Right renal cortex interstitium (tissue), 3 donors: ENCODE measurements around the gene SPDYE1. TPM values are rescaled to one million over a fixed set of nuclear protein-coding genes. Genes with fewer than 3 reads are reported as not detected.
A peak's percentile ranks its signal among the peaks of the same experiment; 100 is the strongest.
"Not testable (repeated sequence)": the region's sequence is repeated elsewhere in the genome, so short reads cannot be mapped to it uniquely, and the experiment has no call there.

Experiments used
- DNase-seq, 3 donors: peaks; one replicate each; pipeline ENCODE4 v3.0.0-alpha.2; 2013; ENCODE audit warnings: low read depth in 3 of 3, low spot score in 2 of 3
- polyA plus RNA-seq, 3 donors: library from polyadenylated mRNA; unstranded; fragments of 120-200 nt; gene quantifications; one replicate each; pipeline ENCODE4 v1.2.1, GENCODE V29; 2013; ENCODE audit not compliant: insufficient read length in 3 of 3

Gene SPDYE1, protein sequence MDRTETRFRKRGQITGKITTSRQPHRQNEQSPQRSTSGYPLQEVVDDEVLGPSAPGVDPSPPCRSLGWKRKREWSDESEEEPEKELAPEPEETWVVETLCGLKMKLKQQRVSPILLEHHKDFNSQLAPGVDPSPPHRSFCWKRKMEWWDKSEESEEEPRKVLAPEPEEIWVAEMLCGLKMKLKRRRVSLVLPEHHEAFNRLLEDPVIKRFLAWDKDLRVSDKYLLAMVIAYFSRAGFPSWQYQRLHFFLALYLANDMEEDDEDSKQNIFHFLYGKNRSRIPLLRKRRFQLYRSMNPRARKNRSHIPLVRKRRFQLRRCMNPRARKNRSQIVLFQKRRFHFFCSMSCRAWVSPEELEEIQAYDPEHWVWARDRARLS
- under 1 TPM; 0.27 to 0.62 (median 0.39) TPM for polyA plus RNA-seq

DNA sequence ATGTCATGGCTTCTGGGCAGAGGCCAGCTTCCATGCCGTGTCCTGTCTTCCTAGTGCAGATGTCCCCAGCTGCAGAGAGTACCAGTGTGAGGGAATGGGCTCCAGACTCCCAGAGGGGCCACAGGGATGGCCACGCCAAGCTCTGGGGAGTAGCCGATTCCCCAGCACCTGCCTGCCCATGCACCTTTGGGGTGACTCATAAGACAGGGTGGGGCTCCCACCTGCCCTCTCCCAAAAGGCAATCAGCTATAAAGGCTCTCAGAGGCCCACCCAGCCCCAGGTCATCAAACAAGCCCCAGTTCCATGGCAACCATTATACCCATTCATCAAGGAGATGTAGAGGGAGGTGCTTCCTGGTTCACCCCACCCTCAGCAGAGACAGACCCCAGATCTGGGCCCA, at the start of gene SPDYE1:
TSS of gene SPDYE1 (plus strand) at position 366 of the 400 bp plus-strand sequence. CDS start 2,053 bp downstream, outside the sequence.
- not testable (repeated sequence) for DNase-seq

DNA sequence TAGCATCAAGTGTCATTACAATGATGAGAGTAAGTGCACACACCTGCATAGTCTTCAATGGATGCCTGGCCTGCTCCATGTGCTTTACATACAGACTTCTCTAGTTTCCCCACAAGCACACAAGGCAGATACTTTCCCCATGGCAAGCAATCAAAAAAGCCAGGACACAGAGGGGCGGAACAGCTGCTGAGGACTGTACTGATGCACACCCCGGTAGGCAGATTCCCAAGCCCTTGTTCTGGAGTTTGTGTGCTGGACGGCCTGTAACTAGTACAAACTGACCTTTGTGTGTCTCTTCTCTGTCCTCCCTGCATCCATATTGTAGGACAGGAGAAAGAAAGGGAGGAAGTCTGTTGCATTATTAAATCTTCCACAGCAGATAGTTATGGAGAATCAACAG, 45.7 kb upstream of the SPDYE1 start:
- no peak for DNase-seq

DNA sequence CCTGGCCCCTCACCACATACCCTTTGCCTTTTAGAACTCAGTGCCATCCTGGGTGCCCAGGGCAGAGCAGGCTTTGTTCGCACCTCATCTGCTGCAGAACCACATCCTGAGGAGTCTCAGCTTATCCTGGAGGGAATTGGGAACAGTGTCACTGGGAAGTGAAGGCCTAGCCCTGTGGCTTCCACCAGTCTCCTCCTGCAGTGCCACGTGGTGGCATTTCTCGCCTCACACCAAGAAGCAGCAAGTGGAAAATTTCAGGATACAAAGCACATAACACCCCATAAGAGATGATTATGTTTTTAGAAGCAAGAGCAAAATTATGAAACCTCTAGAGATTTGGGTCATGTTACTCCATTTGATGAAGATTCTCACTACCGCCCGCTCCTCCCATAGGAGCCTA, 44.6 kb upstream of the SPDYE1 start:
- DNase-seq = no peak

DNA sequence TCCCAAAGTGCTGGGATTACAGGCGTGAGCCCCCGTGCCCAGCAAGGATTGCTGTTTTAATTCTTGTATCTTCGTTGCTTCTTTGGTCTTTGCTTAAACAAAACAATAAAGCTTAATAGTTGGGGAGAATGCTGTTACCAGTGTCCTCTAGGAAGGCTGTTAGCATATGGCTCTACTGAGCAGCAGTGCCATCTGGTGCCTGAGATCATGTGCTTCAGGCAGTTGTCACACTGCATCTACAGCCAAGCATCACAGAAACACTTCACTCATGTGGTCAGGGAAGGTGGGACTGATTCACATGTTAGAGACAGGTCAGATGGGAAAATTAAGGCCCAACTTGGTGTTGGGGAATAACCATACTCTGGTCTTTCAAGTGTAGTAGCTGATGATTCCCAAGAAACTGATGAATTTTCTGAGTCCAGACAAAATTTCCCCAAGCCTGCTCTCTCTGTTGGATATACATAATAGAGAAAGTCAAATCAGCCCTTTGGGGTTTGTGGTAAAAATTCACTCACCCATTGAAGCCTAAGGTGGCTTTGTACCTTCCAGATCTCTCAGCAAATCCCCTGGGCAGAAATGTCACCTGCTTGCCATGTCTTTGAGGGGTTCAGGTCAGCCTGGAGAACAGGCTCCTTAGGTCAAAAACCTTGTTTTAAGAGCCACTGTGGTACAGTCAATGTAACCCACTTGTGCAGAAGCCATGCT, 43.0 kb upstream of the SPDYE1 start:
- peak in 1 of 3 donors; percentile 10 for DNase-seq

DNA sequence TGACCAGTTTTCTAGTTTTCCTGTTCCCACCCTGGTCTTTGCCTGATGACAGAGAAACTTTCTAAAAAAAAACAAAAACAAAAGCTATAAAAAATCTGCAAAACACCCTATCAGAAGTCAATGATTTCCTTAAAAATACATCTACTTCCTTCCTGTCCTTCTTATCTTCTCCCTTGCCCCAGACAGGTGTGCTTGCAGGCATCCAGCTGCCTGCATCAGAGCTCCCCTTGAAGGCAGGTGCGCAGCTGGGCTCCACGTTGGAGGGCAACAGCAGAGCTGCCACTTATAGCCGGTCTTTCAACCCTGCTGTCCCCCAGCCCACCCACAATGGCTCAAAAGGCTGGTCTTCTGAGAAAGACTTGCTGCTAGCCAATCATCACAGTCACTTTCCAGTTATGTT, 41.7 kb upstream of the SPDYE1 start:
- no peak for DNase-seq

DNA sequence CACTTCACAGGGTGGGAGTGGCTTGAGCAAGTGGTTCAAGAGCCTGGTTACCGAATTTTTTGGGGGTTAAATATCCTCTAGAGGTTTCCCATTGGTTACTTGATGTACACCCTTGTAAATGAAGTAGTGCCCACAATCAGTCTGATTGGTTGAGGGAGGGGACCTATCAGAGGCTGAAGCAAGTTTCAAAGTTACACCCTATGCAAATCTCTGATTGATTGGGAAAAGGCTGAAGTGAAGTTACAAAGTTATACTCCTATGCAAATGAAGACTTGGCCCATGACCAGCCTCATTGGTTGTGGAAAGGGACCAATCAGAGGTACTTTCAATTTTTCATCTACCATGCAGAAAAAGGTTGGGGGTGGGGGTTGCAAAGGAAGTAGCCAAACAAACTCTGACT, 36.8 kb upstream of the SPDYE1 start:
- no peak for DNase-seq

DNA sequence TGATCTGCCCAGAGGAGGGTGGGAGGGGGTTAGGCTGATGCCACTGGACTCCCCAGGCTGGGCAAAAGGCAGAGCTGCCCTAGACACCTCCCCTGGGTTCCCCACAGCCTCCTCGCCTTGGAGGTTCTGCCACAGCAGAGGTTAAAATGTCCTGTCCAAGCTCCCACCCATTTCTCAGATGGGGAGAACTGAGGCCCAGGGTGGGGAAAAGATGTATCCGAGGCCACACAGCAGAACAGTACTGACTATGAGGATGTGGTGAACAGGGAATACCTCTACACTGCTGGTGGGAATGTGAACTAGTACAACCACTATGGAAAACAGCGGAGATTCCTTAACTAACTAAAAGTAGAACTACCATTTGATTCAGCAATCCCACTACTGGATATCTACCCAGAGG, 31.3 kb upstream of the SPDYE1 start:
- not testable (repeated sequence) for DNase-seq

DNA sequence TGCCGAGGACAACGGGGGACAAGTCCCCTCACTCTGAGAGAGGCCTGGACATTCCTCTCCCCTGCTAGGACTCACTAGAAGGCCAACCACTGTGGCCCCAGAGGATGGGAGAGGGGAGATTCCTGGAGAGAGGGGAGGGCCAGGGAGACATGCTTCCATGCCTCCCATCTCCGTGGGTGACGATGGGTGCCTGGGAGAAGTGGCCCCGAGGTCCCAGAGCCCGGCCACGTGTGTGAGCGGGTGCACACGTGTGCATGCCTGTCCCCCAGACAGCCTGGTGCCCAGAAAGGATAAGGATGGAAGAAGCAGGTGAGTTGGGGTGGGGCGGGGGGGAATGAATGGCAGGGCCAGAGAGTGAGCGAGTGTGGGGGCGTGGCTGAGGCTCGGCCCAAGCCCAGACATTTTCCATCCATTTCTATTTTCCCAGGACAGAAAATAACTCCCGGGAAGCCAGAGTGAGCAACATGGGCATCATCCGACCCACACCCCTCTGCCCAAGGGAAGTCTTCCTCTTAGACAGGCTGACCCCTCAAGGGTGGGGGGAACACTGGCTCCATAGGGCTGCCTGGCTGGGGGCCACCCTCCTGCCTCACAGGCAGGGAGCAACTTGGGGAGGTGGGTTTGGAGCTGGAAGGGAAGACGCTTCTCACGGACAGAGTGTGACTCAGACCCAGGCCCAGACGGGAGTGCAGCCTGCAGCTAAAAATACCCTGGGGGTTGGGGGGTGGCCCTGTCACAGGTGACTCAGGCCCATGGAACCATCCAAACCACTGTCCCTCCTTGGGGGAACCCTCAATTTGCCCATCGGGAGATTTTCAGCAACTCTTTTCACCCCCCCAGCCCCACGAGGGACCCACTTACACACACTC, 29.3 kb upstream of the SPDYE1 start:
- DNase-seq = not testable (repeated sequence)

DNA sequence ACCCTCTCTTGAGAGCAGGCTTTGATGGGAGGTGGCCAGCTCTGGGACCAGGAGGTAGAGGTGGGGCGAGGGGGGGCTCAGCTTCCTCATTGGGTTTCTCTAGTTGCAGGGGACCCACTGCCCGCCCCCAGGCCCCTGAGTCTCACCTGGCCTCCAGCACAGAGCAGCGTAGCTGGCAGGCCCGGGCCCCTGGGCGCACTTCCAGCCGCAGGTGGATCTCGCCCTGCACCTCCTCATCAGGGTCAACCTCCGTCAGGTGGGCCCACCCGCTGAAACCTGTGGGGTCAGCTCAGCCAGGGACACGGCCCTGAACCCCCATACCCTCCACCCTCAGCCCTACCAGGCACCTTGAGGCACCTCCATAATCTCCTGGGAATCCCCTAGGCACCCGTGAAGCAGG, 28.1 kb upstream of the SPDYE1 start:
- not testable (repeated sequence) for DNase-seq

DNA sequence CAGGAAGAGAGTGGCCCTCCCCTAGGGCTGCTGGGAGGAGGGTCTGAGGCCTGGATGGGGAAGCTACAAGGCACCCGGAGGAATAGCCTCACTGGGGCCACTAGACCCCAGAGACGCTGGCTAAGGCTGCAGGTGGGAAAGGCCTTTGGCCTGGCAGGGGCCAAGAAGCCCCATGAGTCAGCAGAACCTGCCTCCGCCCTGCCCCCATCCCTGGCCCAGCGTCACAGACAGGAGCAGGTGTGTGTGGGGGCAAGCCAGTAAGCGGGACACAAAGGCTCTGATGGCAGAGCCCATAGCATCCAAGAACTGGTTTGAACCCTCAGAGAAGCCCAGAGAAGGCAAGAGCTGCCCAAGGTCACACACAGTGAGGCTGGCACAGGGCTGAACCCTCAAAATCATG, 27.0 kb upstream of the SPDYE1 start:
- DNase-seq = not testable (repeated sequence)

DNA sequence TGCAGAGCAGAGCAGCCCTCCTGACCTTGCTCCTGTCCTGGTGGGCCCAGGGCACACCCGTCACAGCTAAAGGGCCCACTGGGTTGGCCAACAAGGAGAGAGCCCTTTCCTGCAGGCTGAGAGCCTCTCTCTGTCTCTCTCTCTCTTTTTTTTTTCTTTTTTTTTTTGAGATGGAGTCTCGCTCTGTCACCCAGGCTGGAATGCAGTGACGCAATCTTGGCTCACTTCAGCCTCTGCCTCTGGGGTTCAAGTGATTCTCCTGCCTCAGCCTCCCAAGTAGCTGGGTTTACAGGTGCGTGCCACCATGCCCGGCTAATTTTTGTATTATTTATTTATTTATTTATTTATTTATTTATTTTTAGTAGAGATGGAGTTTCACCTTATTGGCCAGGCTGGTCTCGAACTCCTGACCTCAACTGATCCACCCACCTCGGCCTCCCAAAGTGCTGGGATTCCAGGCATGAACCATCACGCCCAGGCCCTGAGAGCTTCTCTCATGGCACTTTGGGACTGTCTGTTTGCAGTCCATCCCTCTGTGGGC, 23.6 kb upstream of the SPDYE1 start:
- not testable (repeated sequence) for DNase-seq

DNA sequence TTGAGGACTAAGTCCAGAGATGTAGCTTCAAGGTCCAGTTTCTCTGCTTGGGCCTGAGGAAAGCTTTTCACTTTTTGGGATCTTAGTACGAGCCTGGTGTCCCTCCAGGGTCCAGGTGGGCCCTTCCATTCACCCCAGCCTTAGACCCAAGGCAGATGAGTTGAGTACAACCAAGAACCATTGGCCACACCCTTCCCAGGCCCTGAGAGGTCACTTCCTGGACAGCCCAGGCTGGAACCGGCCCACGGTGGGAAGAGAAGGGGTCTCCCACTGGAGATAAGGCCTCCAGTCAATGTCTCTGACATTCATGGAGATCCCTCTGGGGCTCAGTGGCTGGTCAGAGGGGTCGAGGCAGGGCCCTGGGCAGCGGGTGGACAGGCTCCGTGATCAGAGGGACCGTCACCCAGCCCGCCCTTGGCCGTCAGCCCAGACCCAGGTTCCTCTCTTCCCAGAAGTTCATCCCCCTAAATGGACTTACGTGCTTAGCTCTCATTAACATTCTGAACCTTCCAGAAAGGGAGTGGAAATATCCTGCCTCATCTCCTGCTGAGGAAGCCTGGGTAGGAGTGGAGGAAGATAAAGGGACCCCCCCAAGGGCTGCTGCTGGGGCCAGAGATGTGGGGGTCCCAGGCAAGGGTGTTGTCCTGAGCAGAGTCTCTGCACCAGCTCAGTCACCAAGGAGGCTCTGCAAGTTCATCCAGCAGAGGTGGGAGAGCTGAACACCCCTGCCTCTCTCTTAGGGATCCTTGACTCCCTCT, 22.8 kb upstream of the SPDYE1 start:
- not testable (repeated sequence) for DNase-seq

DNA sequence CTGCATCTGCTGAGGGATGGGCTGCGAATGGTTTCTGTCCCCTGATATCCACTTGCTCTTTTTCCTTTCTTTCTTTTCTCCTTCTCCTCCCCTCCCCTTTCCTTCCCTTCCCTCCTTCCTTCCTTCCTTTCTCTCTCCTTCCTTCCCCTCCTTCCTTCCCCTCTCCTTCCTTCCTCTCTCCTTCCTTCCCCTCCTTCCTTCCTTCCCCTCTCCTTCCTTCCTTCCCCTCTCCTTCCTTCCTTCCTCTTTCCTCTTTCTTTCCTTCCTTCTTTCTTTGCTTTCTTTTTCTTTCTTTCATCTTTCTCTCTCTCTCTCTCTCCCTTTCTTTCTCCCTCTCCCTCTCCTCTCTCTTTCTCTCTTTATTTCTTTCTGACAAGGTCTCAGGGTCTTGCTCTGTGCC, 20.2 kb upstream of the SPDYE1 start:
- no peak for DNase-seq

DNA sequence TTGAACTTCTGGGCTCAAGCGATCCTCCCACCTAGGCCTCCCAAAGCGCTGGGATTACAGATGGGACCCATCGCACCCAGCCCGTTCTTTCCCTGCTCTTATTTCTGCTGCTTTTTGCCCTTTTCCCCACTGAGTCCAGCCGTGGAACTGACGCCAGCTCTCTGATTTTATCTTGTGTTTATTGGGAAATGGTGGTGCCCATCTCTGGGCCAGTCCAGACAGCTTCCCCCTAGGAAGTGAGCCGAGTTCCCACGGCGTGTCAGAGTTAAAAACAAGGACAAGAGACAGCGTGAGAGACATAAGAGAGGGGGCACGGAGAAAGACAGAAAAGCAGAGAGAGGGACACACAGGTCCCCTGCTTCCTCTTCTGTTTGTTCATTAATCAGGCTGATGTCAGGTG, 19.6 kb upstream of the SPDYE1 start:
- DNase-seq = not testable (repeated sequence)

DNA sequence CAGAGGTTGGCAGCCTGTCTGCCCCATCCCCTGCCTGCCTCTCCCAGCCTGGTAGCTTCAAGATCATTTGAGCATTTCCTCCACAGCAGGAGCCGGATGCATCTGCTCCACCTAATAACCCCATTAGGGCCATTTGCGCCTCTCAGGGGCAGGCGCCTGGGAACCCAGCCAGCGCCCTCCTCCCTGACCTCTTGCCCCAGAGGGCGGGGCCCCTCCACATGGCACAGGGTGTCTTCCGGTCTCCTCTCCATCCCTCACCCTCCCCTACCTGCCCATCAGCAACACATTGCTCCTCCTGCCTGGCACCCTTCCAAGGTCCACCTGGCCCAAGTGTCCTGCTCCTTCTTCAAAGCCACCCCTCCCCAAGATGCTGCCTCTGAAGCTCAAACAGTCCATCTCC, 14.8 kb upstream of the SPDYE1 start:
- DNase-seq = not testable (repeated sequence)

DNA sequence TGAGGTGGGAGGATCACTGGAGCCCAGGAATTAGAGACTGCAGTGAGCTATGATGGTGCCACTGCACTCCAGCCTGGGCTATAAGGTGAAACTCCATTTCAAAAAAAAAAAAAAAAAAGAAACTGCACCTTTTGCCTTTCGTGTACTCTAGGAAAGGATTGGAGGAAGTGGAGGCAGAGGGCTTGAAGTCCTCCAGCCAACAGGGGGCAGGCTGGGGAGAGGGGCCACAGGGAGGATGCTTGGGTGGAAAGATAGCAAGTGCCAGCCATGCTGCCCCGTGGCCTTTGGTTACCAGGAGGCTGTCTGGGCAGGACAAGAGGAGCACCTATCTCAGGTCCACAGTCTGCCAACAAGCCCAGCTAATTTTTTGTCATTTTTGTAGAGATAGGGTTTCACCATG, 14.0 kb upstream of the SPDYE1 start:
- not testable (repeated sequence) for DNase-seq

DNA sequence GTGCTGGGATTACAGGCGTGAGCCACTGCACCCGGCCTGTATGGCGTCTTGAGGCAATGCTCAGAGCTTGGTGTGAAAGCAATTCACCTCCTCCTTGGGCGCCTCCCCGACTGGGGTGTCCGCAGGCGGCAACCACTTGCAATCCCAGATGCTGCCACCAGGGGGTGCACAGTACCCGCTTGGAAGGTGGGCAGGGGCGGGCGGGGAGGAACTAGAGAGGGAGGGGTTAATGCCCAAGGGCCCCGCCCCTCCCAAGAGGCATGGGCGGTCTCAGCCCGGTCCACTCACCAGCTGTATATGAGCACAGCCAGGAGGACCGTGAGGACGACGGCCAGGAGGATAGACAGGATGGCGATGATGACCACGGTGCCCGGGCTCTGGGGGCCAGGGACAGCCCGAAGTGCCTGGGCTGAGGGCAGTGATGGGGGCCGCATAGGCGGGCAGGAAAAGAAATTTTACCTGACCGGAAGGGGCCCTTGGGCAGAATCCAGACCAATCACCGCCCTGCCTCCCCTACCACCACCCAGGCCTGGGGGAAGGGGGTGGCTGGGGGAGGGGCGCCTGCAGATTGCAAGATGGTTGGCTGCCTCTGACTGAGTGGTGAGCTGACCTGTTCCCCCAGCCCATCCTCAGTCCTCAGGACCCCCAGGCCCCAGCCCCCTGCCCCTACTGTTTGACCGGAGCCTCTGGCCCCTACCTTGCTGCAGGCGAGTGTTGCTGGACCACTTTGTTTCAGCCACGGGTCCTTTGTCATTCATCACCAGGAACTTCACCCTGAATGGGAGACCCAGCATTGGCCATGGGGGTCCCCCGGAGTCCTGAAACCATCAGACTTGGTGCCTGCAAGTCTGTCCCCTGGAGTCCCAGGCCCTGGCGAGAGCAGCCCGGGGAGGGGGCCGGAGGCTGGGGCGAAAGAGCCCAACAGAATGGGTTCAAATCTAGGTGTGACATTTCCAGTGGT, 11.5 kb upstream of the SPDYE1 start:
- DNase-seq = not testable (repeated sequence)

DNA sequence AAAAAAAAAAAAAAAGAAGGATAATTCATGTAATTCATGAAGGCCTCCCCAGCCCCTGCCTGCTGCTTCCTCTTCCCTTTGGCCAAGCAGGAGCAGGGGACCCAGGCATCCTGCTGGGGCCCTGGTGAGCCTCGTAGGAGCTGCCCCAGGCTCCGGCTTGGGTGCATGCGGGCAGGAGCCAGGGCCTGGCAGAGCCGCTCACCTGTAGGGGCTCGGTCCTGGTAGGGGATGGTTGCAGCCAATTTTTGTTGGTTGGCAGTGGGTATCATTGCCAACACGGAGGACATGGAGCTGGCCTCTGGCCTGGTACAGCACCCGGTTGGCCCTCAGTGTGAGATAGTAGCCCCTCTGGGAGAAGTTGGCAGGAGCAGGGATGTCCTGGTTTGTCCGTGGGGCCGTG, 10.2 kb upstream of the SPDYE1 start:
- not testable (repeated sequence) for DNase-seq
